Left lobe of liver (tissue), 2 donors: ENCODE results near the gene PDX1. TPM values are rescaled to one million over a fixed set of nuclear protein-coding genes. Genes with fewer than 3 reads are reported as not detected.

Source experiments
- ATAC-seq: fragments of 200-7000 bp; cut with Tn5 transposase; one replicate; pipeline ENCODE4 v1.9.1; 2020; ENCODE audit warnings: mild to moderate bottlenecking, moderate library complexity
- DNase-seq: peaks from one replicate; pipeline ENCODE4 v3.0.0-alpha.2; 2020; ENCODE audit warnings: low spot score
- total RNA-seq: library from RNA; stranded (reverse); gene quantifications from one replicate; pipeline ENCODE4 v1.2.1, GENCODE V29; 2021
- donor health status: DM: no; HTN: no; CAD: no; lungs with moderate emphysema.
- donor health status: DM: no; HTN: yes; CAD: no.

The PDX1 gene
- total RNA-seq, result 0.70 TPM

GRCh38 chr13:27919934-27920676, at the start of gene PDX1:
TSS of gene PDX1 (plus strand) at chr13:27920000. CDS start at chr13:27920139, 139 bp downstream.
- ATAC-seq (peak; percentile 89), DNase-seq (peak; percentile 73)

- no peak for DNase-seq
- no peak for ATAC-seq
Observed at GRCh38 chr13:27878274-27878673, 41.5 kb upstream of the PDX1 start.

- ATAC-seq, result no peak
- DNase-seq, result no peak
Observed at GRCh38 chr13:27889471-27889870, 30.3 kb upstream of the PDX1 start.

GRCh38 chr13:27896726-27897125, 23.1 kb upstream of the PDX1 start:
- ATAC-seq, result no peak
- no peak for DNase-seq

GRCh38 chr13:27904719-27905118, 15.1 kb upstream of the PDX1 start:
- no peak for ATAC-seq
- no peak for DNase-seq

GRCh38 chr13:27905650-27906049, 14.2 kb upstream of the PDX1 start:
- ATAC-seq, result no peak
- no peak for DNase-seq

GRCh38 chr13:27907121-27907787, 12.5 kb upstream of the PDX1 start:
- DNase-seq (no peak), ATAC-seq (no peak)

GRCh38 chr13:27909378-27909777, 10.4 kb upstream of the PDX1 start:
- ATAC-seq (no peak), DNase-seq (no peak)

- DNase-seq, result no peak
- ATAC-seq, result no peak
Observed at GRCh38 chr13:27911521-27911920, 8.3 kb upstream of the PDX1 start.

- ATAC-seq (no peak), DNase-seq (no peak)
Observed at GRCh38 chr13:27913160-27913559, 6.6 kb upstream of the PDX1 start.

GRCh38 chr13:27915301-27916207, 4.2 kb upstream of the PDX1 start:
- no peak for DNase-seq
- ATAC-seq, result no peak

GRCh38 chr13:27917121-27917947, 2.5 kb upstream of the PDX1 start:
- DNase-seq, result no peak
- ATAC-seq, result no peak

GRCh38 chr13:27918041-27918917, 1.5 kb upstream of the PDX1 start:
- DNase-seq (peak; percentile 58), ATAC-seq (peak; percentile 27)

GRCh38 chr13:27918918-27919658, 712 bp upstream of the PDX1 start:
- DNase-seq, result no peak
- ATAC-seq, result no peak

- no peak for DNase-seq
- ATAC-seq, result no peak
Observed at GRCh38 chr13:27919659-27919933, 204 bp upstream of the PDX1 start.

GRCh38 chr13:27920677-27921420, 1.0 kb downstream of the PDX1 start:
- DNase-seq (no peak), ATAC-seq (peak; percentile 48)

- no peak for DNase-seq
- peak; percentile 20 for ATAC-seq
Observed at GRCh38 chr13:27921421-27921960, 1.7 kb downstream of the PDX1 start.
